Lower lobe of right lung (tissue), 2 donors: Measurements from ENCODE around the gene RNF32. TPM values are rescaled to one million over a fixed set of nuclear protein-coding genes. Genes with fewer than 3 reads are reported as not detected.

Experiments
- ATAC-seq, 2 donors: fragments of 200-7000 bp; cut with Tn5 transposase; one replicate each; pipeline ENCODE4 v1.9.1; 2020 to 2022; ENCODE audit warnings: mild to moderate bottlenecking in 2 of 2, moderate library complexity in 2 of 2
- DNase-seq: peaks from one replicate; pipeline ENCODE4 v3.0.0-alpha.2; 2020
- H3K27ac ChIP-seq: fragments of 200-600 bp; one replicate; pipeline ENCODE4 v1.8.0; 2022
- H3K27me3 ChIP-seq: fragments of 200-600 bp; one replicate; pipeline ENCODE4 v1.8.0; 2022; ENCODE audit warnings: low read depth
- H3K36me3 ChIP-seq: fragments of 200-600 bp; one replicate; pipeline ENCODE4 v1.8.0; 2022; ENCODE audit warnings: mild to moderate bottlenecking
- H3K4me1 ChIP-seq: fragments of 200-600 bp; one replicate; pipeline ENCODE4 v1.8.0; 2022
- H3K4me3 ChIP-seq: fragments of 200-600 bp; one replicate; pipeline ENCODE4 v1.8.0; 2022; ENCODE audit warnings: mild to moderate bottlenecking
- H3K9me3 ChIP-seq: fragments of 200-600 bp; one replicate; pipeline ENCODE4 v1.8.0; 2022
- intact Hi-C: fragments of 100-400 bp; cut with DNase I; formaldehyde crosslinking; loops from one replicate; pipeline ENCODE4 v1.11.0; 2022
- total RNA-seq: library from RNA; stranded (reverse); fragmentation: NEBNext Ultra II Directional; extraction: Animal tissue kit (Norgen Biotek cat#: 25700); gene quantifications from one replicate; pipeline ENCODE4 v1.2.1, GENCODE V29; 2021
- TF ChIP-seq, protein P1 (sequence below): fragments of 200-600 bp; IDR thresholded peaks from one replicate; pipeline ENCODE4 v1.8.0; 2022; ENCODE audit warnings: antibody characterized with exemption, mild to moderate bottlenecking
- donor health status: DM: no; HTN: yes; CAD: no; lungs with severe emphysema.

RNF32 gene
- total RNA-seq, 1 donor from 2014 or later = 3.0 TPM

- Histone ChIP-seq H3K9me3 (no peaks in the 10 kb centered on the region), H3K4me3 (no peak overlapping the region), H3K27ac (no peak overlapping the region), H3K27me3 (no peaks in the 10 kb centered on the region), H3K36me3 (no peaks in the 10 kb centered on the region), H3K4me1 (no peaks in the 10 kb centered on the region)
- TF ChIP-seq, protein P1, sequence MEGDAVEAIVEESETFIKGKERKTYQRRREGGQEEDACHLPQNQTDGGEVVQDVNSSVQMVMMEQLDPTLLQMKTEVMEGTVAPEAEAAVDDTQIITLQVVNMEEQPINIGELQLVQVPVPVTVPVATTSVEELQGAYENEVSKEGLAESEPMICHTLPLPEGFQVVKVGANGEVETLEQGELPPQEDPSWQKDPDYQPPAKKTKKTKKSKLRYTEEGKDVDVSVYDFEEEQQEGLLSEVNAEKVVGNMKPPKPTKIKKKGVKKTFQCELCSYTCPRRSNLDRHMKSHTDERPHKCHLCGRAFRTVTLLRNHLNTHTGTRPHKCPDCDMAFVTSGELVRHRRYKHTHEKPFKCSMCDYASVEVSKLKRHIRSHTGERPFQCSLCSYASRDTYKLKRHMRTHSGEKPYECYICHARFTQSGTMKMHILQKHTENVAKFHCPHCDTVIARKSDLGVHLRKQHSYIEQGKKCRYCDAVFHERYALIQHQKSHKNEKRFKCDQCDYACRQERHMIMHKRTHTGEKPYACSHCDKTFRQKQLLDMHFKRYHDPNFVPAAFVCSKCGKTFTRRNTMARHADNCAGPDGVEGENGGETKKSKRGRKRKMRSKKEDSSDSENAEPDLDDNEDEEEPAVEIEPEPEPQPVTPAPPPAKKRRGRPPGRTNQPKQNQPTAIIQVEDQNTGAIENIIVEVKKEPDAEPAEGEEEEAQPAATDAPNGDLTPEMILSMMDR = no peak
- intact Hi-C loops = no loop called here
- DNase-seq = no peak
- no peak for ATAC-seq
These were observed 16.0 kb downstream of the RNF32 start for GRCh38 chr7:156656598-156656997.

DNA sequence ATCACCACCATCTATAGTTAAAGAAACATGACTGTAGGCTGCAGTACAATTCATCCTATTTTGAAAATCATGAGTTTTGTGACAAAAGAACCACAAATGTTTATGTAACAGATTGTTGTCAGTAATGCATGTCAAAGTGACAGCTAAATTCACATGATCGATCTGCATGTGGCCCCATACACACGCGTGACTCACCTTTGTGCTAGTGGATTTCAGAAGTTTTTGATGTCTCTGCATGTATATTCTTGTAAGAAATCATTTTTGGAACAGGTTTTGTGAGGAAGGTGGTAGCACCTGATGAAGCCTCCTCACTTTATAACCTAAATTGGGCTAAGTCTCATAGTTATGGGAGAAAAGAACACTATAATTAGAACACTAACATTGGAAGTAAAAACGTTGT, 17.1 kb downstream of the RNF32 start:
- no peak for ATAC-seq
- no peaks in the 10 kb centered on the region for H3K27me3 ChIP-seq
- DNase-seq = no peak
- intact Hi-C loops = no loop called here
- no peaks in the 10 kb centered on the region for H3K36me3 ChIP-seq
- H3K9me3 ChIP-seq = no peaks in the 10 kb centered on the region
- H3K27ac ChIP-seq = no peak overlapping the region
- H3K4me3 ChIP-seq = no peak overlapping the region
- TF ChIP-seq, protein P1 = no peak
- no peaks in the 10 kb centered on the region for H3K4me1 ChIP-seq

DNA sequence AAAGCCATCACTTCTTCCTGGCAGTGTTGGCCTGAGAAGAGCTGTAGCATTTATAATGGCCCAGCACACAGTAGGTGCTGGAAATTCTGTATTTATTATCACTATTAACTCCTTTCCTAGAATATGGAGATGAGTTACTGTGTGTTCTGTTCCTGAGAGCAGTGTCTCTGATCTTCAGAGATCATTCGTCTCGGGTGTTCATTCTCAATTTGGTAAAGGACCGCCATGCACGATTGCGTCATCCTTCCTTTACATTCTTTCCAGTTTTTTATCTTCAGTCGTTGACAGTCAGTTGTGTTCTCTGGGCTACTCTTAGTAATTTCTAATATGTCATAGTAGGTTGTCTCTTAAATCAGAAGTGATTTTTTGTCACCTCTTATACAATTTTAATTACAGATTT, 18.6 kb downstream of the RNF32 start:
- intact Hi-C loops = no loop called here
- Histone ChIP-seq H3K9me3 (no peaks in the 10 kb centered on the region), H3K27me3 (no peaks in the 10 kb centered on the region), H3K4me3 (no peak overlapping the region), H3K27ac (no peak overlapping the region), H3K36me3 (no peaks in the 10 kb centered on the region), H3K4me1 (no peaks in the 10 kb centered on the region)
- ATAC-seq (no peak), DNase-seq (no peak)
- TF ChIP-seq, protein P1 = no peak

GRCh38 chr7:156659961-156660360, 19.4 kb downstream of the RNF32 start:
- TF ChIP-seq, protein P1 = no peak
- Histone ChIP-seq H3K27ac (no peak overlapping the region), H3K36me3 (no peaks in the 10 kb centered on the region), H3K9me3 (no peaks in the 10 kb centered on the region), H3K4me3 (no peak overlapping the region), H3K27me3 (no peaks in the 10 kb centered on the region), H3K4me1 (no peaks in the 10 kb centered on the region)
- intact Hi-C loops = no loop called here
- no peak for ATAC-seq
- no peak for DNase-seq

GRCh38 chr7:156661637-156662036, 21.1 kb downstream of the RNF32 start:
- intact Hi-C loops = no loop called here
- no peaks in the 10 kb centered on the region for H3K9me3 ChIP-seq
- no peak overlapping the region for H3K27ac ChIP-seq
- ATAC-seq (no peak), DNase-seq (no peak)
- no peaks in the 10 kb centered on the region for H3K27me3 ChIP-seq
- TF ChIP-seq, protein P1 = no peak
- no peaks in the 10 kb centered on the region for H3K4me1 ChIP-seq
- H3K36me3 ChIP-seq = no peaks in the 10 kb centered on the region
- no peak overlapping the region for H3K4me3 ChIP-seq

GRCh38 chr7:156662277-156662676, 21.7 kb downstream of the RNF32 start:
- DNase-seq = no peak
- H3K9me3 ChIP-seq = no peaks in the 10 kb centered on the region
- no peaks in the 10 kb centered on the region for H3K4me1 ChIP-seq
- no peak overlapping the region for H3K27ac ChIP-seq
- H3K27me3 ChIP-seq = no peaks in the 10 kb centered on the region
- H3K36me3 ChIP-seq = no peaks in the 10 kb centered on the region
- no peak overlapping the region for H3K4me3 ChIP-seq
- intact Hi-C loops = no loop called here
- no peak for ATAC-seq
- TF ChIP-seq, protein P1 = no peak
